Activated CD8-positive, alpha-beta memory T cell treated with anti-CD3 and anti-CD28 coated beads, Interleukin-2, amount 50 U/mL, for 1 hour (primary cell): ENCODE results near the gene MSI2.

Experiments used
- DNase-seq: peaks from one replicate; pipeline ENCODE4 v3.0.0-alpha.2; 2020; ENCODE audit errors: extremely low read depth

MSI2 gene

DNA sequence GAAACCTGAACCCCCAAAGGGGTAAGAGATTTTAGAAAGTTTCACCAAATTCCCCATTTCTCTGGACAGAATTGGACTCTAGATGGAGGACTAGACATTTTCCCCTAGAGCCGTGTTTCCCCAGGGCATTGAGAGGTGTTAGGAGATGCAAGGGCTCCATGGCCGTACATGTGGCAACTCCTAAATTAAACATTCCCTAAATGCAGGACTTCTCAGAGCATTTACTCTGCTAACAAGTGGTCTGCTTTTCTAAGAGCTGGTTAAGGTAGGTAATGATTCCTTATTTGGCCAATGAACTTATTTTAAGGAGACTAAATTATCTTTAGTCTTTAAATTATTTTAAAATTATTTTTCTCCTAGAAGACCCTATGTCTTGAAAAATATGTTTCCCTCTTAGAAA lies 200.9 kb downstream of the MSI2 start:
- no peak for DNase-seq

DNA sequence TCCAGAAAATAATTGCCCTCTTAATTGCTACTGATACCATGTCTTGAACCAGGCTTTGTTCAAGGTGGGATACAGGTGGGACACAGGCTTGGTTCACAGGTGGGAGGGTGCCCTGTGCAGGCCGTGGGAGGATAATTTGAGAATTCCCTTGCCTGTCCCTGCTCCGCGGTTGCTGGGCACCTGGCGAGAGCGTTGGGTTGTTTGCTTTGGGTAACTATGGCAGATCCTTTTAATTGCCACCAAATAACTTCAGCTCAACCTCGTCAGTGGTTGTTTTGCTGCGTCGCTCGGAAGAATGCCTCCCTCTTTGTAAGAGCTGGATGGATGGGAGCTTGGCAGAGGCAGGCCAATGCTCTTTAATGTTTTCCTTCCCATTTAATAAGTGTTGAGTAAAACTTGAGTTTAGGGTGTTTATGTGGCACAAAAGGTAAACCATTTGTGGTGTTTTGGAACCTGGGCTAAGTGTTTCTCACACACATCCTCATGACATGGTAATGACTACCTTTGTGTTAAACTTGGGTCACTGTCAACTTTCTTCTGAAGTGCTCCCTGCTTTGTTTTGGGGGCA lies 202.5 kb downstream of the MSI2 start:
- DNase-seq: no peak

DNA sequence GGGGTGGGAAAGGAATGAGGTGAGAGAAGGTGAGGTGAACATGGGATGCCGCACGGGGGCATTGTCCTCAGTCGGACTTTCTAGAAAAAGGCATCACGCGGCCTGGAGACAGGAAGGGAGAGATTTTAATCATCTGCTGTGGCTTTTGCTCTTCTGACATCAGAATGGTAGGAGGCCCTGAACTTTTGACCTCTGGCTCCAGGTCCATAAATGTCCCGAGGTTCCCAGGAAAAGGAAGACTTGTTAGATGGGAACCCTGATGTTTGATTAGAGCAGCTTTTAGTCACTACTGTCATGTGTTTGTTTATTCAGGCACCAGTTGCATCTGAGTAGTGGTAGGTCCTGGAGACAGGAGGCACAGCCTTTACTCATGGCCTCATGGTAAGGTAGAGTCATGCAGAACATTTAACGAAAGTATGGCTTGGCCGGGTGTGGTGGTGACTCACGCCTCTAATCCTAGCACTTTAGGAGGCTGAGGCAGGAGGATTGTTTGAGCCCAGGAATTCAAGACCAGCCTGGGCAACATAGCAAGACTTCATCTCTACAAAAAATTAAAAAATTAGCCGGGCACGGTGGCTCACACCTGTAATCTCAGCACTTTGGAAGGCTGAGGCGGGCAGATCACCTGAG lies 203.1 kb downstream of the MSI2 start:
- DNase-seq: no peak

DNA sequence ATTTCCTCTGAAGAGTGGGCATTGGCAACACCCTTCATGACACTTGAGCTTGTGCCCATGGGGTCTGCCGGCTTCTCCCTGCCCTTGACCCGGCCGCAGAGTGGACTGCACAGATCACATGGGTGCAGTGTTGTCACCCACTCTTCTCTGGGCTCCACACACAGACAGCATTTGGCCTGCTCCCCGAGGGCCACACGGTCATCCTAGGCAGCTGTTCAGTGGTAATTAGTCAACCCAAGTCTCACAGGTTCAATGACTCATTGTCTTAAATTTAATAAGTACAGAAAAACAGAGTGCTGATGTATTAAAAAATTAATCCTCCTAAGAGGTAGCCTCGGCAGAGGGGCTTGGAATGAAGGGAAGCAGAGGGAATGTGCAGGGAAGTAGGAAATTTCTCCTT lies 204.8 kb downstream of the MSI2 start:
- DNase-seq: no peak

- DNase-seq: no peak
These were observed 205.8 kb downstream of the MSI2 start for GRCh38 chr17:57462007-57462579.

DNA sequence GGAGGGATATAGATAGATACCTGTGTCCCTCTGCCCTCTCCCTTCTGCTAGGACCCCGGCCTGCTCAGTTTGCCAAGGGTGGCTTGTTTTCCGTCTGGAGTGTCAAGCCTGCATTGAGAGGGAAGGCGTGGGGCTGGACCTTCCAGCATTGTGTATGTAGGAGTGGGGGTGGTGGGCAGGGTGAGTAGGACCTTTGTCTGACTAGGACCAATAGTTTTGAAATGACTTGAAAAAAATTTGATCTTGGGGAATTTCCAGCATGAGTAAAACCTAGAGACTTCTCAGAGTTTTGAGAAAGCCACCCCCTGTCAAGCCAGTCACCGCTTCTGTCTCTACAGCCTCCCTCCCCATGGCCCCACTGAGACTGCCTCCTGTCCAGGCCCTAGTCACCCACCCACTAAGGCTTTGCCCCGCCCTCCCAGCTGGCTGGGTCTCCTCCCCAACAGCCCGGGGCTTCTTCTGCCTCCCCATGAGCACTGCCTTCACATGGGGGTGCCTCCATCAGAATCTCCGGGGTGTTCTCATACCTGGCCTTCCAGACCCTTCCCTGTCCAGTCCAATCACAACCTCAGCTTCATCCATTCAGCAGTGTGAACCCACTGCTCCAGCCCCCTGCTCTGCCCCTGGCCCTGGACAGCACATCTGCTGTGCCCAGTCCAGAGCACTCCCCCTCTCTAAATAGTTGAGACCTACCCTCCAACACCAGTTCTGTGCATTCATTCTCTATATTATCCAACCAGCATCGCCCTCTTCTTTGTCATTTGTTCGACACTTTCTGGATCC lies 207.0 kb downstream of the MSI2 start:
- DNase-seq: no peak

GRCh38 chr17:57464191-57464864 lies 208.0 kb downstream of the MSI2 start:
- no peak for DNase-seq

GRCh38 chr17:57465610-57466009 lies 209.3 kb downstream of the MSI2 start:
- no peak for DNase-seq

DNA sequence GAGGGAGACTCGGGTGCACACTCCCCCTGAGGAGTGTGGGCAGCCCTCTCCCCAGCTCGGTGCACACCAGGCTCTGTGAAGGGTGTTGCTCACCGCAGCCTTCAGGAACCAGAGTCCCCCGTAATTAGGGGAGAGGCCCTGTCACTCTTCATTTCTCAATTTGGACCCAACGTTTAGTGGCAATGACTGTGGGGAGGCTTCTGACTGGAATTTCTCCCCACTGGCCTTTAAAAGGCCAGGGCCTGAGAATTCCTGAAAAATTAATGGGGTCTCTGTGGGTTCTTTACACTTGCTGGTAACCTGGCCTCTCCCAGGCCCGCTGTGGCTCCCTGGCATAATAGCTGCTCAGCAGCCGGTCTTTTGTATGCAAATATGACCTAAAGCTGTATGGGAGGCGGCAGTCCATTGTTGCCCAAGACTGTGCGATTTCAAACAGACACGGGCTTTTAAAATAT lies 209.7 kb downstream of the MSI2 start:
- no peak for DNase-seq

- DNase-seq: no peak
These were observed 210.2 kb downstream of the MSI2 start for GRCh38 chr17:57466521-57466920.

DNA sequence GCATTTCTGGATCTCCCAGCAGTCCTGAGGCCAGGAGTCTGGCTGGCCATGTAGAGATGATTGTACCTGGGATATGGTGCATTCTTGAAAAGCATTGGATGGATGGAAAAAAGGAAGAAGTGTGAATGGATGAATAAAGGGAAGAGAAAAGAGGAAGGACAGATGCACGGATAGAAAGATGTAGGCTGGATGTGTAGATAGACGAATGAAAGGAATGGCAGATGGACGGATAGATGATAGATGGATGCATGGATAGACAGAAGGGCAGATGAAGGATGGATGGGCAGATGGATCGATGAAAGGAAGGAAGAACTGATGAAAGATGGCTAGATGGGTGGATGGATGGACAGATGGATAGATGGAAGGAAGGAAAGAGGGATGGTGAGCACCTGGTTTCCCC lies 210.9 kb downstream of the MSI2 start:
- no peak for DNase-seq

DNA sequence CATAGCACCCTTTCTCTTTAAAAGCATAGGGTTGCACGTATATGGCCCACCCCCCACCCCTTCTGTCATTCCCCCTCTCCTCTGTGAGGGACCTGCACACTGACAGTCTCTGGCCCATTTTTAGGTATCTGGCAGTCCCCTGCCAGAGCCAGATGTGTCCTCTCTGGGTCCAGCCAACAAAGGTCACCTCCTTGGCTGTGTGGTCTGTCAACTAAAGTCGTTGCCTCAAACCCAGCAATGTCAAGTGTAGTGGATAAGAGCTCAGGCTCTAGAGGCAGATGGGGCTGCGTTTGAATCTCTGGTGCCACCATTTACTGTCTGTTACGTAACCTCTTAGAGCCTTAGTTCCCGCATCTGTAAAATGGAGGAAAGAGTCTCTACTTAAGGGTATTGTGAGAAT lies 211.5 kb downstream of the MSI2 start:
- DNase-seq: no peak

DNA sequence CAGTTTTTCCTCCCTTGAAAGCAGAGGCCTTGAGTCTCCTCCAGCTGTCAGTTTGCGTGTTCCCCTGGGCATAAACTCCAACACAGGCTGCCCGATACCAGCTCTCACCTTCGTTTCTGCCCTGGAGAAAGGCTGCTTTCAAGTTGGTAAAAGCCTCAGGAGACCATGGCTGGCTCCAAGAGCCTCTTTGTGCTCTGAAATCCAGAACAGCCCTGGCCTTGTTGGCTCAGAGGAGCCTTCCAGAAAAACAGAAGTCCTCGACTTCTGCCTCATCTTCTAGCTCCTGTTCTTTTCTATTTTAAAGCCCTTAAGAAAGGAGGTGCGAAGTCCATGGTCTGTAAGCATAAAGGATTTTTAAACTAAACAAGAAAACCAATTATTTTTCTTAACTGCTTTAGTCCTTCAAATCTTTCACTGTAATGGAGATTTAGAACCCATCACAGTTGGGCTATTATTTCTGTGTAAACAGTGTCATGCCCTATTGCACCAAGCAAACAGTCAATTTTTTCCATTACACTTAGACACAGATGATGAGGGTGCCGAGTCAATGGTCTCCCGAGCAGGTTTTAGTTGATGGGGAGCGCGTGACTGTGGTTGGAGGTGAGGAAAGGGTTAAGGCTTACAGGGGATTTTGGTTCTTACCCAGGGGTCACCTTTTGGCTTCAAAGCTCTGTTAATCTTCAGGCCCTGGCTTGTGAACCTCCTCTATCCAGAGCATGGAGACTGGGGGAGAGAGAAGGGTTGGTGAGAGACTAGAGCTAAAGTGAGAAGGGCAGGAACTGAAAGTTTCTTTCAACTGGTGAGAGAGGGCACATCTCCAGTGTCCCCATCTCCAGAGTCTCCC lies 212.8 kb downstream of the MSI2 start:
- DNase-seq: no peak

GRCh38 chr17:57470906-57471305 lies 214.6 kb downstream of the MSI2 start:
- no peak for DNase-seq

DNA sequence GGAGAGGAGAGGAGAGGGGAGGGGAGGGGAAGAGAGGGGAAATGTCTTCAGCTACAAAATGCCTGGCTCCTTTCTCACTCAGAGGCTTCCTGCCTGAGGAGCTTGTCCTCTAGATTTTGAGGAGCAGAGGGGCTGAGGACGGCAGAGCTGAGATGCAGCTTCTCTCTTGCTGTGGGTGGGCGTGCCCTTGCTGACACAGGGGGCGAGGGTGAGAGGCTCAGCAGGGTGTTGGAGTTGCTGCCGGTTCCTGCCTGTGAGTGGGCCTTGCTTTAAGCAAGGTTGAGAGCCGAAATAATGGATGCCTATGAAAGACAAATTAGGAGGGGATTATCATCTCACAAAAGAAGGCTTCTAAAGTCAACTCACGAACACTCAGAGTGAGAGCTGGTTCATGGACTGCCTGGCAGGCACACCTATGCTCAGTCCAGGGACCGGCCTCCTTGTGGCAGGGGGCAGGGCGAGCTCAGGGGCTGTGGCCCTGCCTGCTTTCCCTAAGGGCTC lies 215.6 kb downstream of the MSI2 start:
- no peak for DNase-seq

- DNase-seq: no peak
These were observed 219.5 kb downstream of the MSI2 start for GRCh38 chr17:57475796-57476195.

DNA sequence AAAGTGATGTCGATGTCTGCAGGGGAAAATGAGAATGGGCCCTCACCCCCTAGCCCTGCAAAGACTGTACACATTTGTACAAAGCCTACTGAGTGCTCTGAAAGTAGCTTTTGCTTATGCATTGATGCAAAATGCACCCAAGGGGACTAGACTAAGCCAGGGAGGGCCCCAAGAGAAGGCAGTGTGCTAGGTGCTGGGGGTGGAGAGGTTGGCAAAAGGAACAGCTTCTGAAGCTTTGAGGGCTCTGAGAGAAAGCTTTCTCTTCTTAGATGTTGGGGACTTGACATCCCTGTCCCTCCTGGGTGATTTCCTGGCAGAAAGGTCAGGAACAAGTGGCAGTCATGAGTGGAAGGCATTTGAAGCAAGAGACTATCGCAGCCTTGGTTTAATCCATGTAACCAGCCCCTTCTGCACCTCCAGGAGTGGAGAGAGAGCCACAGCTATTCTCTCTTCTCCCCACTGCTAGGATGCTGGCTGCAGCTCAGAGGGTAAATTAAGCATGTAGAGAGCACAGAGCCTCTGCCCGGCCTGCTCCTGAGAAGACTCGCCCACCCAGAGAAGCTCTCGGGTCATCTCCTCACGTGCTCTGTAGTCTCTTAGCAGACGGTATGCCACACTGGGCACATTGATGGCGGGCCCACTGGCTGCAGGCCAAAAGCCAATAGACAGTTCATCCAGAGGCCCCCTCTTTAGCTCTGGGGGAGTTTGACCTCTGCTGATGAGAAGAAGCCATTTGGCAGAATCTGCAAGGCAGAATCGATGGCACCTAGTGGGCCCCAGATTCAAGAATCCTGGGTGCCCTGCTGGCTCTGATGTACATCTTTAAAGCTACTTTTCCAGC lies 221.4 kb downstream of the MSI2 start:
- DNase-seq: no peak

DNA sequence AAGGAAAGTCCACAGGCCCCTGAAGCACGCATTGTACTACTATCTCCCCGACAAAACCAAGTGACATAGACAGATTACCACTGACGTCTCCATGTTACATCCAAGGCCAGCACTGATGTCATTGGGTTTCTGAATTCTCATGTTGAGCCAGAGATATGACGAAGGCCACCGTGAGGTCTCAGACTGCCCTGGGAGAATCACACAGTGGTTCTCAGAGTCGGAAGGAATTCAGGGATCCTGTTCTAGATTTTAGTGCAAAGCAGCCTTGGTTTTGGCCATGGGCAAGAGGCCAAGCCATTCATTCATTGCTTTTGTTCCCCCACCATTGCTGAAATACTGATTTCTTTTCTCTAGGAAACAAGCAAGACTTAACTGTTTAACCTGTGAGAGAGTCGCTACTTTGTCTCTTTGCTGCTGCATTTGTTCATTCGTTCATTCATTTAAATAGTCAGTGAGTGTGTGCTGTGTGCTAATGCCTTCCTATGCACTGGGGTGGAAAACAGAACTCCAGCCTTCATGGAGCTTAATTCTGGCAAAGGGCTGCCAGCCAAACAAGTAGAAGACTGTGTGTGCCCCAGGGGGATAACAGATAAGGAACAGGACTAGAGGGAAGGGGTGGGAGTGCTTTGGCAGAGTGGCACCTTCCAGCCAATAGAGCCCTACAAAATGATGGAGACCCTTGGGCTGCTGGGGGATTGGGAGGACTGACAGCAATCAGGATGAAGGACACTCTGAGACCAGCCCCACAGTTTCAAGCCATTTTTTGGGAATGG lies 222.3 kb downstream of the MSI2 start:
- no peak for DNase-seq

DNA sequence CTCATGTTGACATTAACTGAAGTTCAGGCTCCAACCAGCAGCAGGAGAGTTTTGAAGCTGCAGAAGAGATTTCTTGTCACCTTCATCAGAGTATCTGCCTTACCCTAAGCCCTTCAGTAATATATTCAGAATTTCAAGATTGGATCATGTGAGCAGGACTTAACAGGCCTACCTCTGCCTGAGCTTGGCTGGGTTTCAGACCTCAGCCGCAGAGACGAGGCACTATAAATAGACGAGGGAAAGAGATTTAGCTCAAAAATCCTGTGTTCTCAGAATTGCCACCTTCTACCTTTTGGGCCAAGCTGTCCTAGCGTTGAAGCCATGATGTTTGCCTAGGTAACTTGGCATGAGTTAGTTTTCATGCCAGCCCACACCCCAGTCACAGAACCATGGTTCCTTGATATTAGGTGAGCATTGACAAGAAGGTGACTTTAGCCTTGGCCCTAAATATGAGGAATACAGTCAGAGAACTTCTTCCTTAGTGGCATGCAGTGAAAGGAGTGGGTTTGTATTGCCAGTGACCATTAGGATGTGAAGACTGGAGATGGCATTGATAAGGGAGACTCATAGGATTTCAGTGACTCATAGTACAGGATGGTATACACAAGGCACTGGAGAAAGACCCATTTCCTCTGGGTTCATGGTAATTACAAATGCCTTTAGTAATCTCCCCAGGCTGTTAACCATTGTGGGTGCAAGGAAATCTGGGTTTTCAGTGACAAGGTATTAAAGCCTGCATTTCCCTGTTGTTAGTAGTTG lies 224.3 kb downstream of the MSI2 start:
- no peak for DNase-seq
